ENCODE results near the gene PXT1. TPM values are rescaled to one million over a fixed set of nuclear protein-coding genes. Genes with fewer than 3 reads are reported as not detected.
A peak's percentile ranks its signal among the peaks of the same experiment; 100 is the strongest.

The PXT1 gene
- total RNA-seq (not detected), polyA plus RNA-seq (ENCODE audit: insufficient read length in 6 of 6) (under 1 TPM in 4 of 6 donors, not detected in 2; 0.06 to 0.08 (median 0.07) TPM)
- long read RNA-seq, donor 1 = 0 reads
- long read RNA-seq, donor 2 = 0 reads
- long read RNA-seq, donor 3 = 0 reads
- long read RNA-seq, donor 4 = 0 reads
- long read RNA-seq, donor 5 = 0 reads
- long read RNA-seq, donor 6 = 0 reads
- long read RNA-seq, donor 7, partial matches to known transcripts = 18 of 18 reads
- long read RNA-seq, donor 7, other reads (novel, unspliced or antisense) = 0 of 18 reads
- long read RNA-seq, donor 8 = 0 reads
- long read RNA-seq, donor 9 = 0 reads
- long read RNA-seq, donor 10 = 0 reads
- long read RNA-seq, donor 11 = 0 reads
- long read RNA-seq, donor 12 = 0 reads

- no peaks in the 10 kb centered on the region for H3K36me3 ChIP-seq
- no peaks in the 10 kb centered on the region for H3K27me3 ChIP-seq
- TF ChIP-seq, protein P1, sequence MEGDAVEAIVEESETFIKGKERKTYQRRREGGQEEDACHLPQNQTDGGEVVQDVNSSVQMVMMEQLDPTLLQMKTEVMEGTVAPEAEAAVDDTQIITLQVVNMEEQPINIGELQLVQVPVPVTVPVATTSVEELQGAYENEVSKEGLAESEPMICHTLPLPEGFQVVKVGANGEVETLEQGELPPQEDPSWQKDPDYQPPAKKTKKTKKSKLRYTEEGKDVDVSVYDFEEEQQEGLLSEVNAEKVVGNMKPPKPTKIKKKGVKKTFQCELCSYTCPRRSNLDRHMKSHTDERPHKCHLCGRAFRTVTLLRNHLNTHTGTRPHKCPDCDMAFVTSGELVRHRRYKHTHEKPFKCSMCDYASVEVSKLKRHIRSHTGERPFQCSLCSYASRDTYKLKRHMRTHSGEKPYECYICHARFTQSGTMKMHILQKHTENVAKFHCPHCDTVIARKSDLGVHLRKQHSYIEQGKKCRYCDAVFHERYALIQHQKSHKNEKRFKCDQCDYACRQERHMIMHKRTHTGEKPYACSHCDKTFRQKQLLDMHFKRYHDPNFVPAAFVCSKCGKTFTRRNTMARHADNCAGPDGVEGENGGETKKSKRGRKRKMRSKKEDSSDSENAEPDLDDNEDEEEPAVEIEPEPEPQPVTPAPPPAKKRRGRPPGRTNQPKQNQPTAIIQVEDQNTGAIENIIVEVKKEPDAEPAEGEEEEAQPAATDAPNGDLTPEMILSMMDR (IDR thresholded peaks at IDR 0.05) = no peak
- H3K4me1 ChIP-seq = peaks cover 20 to 54% of the 10 kb centered on the region in 2 donors
- H3K27ac ChIP-seq = peak within 1 kb of the TSS; percentile 97 to 98
- peak within 1 kb of the TSS; percentile 89 to 90 for H3K4me3 ChIP-seq
- intact Hi-C loops (cut with DNase I) = no loop called here
- H3K9me3 ChIP-seq = no peaks in the 10 kb centered on the region
- peak; percentile 86 to 96 (median 92) for DNase-seq
- peak; percentile 90 for ATAC-seq
Observed at GRCh38 chr6:36442671-36443470, at the start of gene PXT1, which contains the start of gene KCTD20. PXT1 (minus strand) TSS chr6:36442854; CDS start chr6:36426082, 16,772 bp downstream. KCTD20 (plus strand) TSS chr6:36443000; CDS start chr6:36470098, 27,098 bp downstream.

GRCh38 chr6:36492092-36492491 lies 49.4 kb upstream of the PXT1 start:
- intact Hi-C loops (cut with DNase I) = no loop called here
- Histone ChIP-seq H3K36me3 (peaks cover 0 to 68% of the 10 kb centered on the region in 2 donors), H3K27me3 (no peaks in the 10 kb centered on the region), H3K27ac (no peak overlapping the region), H3K4me1 (peaks cover 0 to 29% of the 10 kb centered on the region in 2 donors), H3K9me3 (no peaks in the 10 kb centered on the region), H3K4me3 (no peak overlapping the region)
- TF ChIP-seq, protein P1 (IDR thresholded peaks at IDR 0.05) = no peak
- DNase-seq (no peak), ATAC-seq (no peak)

- intact Hi-C loops (cut with DNase I) = no loop called here
- TF ChIP-seq, protein P1 (IDR thresholded peaks at IDR 0.05) = no peak
- DNase-seq (no peak), ATAC-seq (no peak)
- Histone ChIP-seq H3K9me3 (no peaks in the 10 kb centered on the region), H3K4me1 (peaks cover 0 to 29% of the 10 kb centered on the region in 2 donors), H3K27ac (no peak overlapping the region), H3K27me3 (no peaks in the 10 kb centered on the region), H3K36me3 (peaks cover 0 to 68% of the 10 kb centered on the region in 2 donors), H3K4me3 (no peak overlapping the region)
Observed at GRCh38 chr6:36491378-36491965, 48.8 kb upstream of the PXT1 start.

DNA sequence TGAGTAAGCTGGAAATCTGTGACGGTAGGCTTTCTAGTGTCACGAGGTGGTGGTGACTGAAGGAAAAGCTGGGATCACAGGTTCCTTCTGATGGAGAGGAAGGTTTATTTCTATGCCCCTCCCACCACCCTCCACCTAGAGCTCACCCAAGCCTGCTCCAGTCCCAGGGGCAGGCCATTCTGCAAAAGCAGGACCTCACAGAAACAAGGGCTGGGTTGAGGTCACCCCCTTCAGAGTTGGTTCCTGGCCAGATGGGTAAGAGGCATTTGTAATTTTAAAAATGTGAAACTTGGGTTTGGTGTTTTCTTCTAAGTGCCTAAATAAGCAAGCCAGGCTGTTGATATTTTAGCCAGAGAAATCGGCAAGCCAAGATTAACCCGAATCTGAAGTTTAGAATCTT lies 46.8 kb upstream of the PXT1 start:
- ATAC-seq = no peak
- Histone ChIP-seq H3K27ac (no peak overlapping the region), H3K36me3 (peaks cover 0 to 67% of the 10 kb centered on the region in 2 donors), H3K4me1 (peaks cover 0 to 31% of the 10 kb centered on the region in 2 donors), H3K4me3 (no peak overlapping the region), H3K9me3 (no peaks in the 10 kb centered on the region), H3K27me3 (no peaks in the 10 kb centered on the region)
- DNase-seq = no peak
- intact Hi-C loops (cut with DNase I) = no loop called here
- TF ChIP-seq, protein P1 (IDR thresholded peaks at IDR 0.05) = no peak
